D341Med (cell line): ENCODE data around the gene LYRM2.
"Not testable (repeated sequence)": the region's sequence is repeated elsewhere in the genome, so short reads cannot be mapped to it uniquely, and the experiment has no call there.

ENCODE experiments used
- DNase-seq: peaks from one replicate; pipeline ENCODE4 v3.0.0; 2012; ENCODE audit warnings: low spot score

The LYRM2 gene

DNA sequence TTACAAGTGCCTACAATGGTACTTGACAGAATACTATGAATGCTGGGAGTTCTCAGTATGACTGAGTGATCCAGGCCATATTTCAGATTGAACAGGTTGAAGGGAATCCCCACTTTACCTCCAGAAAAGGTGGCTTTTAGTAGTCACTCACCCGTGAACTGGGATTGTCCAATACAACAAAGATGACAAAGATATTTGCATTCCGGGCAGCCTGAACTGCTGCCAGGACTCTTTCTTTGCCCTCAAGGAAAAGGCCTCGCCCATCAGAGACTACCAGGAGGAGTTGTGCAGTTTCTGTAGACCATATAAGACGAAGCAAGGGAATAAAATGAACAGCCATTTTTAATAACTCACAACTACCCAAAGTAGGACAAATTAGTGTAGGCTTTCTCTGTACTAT lies 6.3 kb upstream of the LYRM2 start:
- DNase-seq, result no peak

DNA sequence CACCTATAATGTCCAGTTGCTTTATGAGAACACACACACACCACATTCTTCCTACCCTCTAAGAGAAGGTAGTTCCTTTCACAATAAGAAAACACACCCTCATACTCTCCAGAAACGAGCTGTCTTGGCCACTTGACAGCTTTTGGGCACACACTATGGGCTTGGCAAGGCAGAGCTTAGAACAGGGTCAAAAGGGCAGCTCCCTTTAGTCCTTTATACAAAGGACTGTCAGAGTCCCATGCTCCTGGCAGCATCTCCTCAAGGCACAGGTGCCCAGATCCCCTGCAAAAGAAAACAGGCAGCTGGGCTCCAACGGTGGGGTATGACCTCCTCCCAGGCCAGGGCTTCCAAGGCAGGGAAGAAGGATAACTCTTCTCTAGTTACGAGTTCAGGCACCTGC lies 4.9 kb upstream of the LYRM2 start:
- no peak for DNase-seq

DNA sequence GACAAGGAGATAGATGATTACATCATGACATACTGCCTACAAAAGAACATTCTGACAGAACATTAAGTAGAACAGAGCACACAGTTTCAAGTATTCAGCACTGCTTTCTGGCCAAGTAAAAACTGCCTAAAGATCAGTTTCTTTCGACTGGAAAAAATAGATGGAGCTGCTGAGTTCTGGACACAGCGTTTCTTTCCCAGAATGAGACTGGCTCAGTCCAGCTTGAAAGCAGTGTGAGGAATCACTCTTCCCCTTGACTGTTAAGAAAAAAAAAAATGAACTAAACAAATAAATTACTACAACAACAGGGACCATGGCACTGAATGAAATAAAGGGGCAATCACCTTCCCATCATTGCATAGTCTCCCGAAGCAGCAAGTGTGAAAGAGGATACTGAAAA lies 4.4 kb upstream of the LYRM2 start:
- no peak for DNase-seq

DNA sequence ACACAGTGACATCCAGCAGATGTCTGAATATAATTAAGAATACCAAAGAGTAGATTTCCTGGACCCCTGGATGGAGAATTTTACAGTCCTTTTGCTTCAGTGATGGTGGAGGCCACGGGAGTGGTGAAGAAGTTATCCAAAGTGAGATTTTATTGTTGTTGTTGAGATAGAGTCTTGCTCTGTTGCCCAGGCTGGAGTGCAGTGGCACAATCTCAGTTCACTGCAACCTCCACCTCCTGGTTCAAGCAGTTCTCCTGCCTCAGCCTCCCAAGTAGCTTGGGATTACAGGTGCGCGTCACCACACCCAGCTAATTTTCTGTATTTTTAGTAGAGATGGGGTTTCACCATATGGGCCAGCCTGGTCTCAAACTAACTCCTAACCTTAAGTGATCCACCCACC lies 3.0 kb upstream of the LYRM2 start:
- DNase-seq, result not testable (repeated sequence)

DNA sequence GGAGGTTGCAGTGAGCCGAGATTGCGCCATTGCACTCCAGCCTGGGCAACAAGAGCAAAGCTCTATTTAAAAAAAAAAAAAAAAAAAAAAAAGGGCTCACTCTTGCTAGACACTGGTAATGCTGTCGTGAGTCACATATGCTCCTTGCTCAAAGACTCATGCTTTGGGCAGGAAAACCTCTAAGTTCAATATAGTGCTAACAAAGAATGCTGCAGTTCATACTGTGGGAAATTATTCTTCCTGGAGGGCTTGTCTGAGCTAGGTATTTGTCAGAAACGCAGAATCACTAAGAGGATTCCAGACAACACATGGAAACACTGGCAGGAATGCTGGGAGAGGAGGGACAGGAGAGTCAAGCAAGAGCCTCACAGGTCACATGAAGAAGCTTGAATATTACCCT lies 2.3 kb upstream of the LYRM2 start:
- DNase-seq, result no peak

DNA sequence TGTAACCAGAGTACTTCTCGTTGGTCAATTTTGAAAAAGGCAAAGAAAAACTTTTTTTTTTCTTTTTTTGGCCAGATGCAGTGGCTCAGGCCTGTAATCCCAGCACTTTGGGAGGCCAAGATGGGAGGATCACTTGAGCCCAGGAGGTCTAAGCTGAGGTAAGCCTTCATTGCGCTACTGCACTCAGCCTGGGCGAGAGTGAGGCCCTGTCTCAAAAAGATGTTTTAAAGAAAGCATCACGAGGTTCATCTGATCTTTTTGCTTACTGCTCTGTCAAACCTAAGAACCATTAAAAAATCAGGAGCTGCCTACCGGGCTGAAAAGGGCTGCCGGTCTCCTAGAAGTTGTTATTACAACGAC lies 607 bp downstream of the LYRM2 start:
- DNase-seq, result no peak

DNA sequence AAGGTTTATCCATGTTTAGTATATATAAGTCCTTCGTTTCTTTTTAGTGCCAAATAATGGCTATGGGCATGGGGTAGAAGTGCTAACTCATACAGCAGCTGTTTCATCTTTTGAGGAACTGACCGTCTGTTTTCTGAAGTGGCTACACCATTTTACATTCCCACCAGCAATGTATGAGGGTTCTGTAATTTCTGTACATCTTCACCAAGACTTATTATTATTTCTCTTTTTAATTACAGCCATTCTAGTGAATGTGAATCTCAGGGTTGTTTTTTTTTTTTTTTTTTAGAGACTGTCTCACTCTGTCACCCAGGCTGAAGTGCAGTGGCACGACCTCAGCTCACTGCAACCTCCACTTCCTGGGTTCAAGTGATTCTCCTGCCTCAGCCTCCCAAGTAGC lies 2.1 kb downstream of the LYRM2 start:
- not testable (repeated sequence) for DNase-seq

DNA sequence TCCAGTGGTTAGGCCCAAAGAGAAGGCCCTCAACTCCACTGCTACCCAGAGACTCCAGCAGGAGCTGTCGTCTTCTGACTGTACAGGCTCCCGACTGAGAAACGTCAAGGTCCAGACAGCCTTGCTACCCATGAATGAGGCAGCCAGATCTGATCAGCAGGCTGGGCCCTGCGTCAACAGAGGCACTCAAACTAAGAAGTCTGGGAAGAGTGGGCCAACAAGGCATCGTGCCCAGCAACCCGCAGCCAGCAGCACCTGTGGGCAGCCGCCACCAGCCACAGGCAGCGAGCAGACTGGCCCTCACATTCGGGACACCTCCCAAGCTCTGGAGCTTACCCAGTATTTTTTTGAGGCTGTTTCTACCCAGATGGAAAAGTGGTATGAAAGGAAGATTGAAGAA lies 8.1 kb downstream of the LYRM2 start:
- DNase-seq, result no peak

DNA sequence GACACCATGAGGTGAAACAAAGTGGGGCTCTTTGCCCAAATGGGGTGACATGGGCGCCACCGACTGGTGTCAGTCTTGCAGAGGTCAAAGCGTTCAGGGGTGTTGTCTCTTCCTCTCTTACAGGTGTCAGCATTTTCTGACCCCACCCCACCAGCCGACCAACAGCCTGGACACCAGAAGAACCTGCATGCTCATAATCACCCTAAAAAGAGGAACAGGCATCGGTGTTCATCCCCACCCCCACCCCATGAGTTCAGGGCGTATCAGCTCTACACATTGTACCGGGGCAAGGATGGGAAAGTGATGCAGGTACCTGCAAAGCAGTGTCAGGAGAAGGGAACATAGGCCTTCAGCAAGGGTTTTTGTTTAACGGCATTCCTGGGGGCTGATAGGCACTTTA lies 14.8 kb downstream of the LYRM2 start:
- DNase-seq, result no peak

DNA sequence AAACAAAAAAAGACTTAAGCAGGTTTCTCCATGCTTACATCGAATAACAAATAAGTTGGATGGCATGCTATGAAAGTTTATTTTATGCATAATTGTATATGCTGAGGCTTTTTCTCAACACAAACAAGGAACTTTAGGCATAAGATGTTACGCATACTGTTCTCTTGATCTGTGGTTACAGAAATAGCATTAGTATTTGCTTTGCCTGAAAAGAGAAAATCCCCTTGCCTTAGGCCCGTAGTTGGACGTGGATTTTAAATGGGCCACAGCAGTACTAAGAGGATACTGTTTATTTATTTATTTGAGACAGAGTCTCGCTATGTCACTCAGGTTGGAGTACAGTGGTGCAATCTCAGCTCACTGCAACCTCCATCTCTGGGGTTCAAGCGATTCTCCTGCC lies 19.0 kb downstream of the LYRM2 start:
- DNase-seq, result no peak

DNA sequence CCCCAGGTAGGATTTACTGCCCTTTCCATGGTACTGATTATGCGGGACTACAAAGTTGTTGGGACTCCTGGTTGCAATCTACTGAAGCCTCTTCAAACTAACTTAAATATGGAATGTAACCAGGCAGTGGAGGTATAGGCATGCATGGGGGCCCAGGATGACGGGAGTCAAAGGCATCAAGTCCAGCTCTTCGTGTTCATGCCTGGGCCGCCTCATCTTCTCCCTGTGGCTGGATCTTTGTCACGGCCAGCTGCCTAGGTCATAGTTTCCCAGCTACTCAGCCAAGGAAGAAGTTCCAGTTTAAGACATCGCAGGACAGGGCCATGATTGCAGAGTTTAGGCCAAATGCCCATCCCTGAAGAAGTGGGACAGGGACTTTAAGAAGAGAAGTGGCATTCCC lies 20.5 kb downstream of the LYRM2 start:
- no peak for DNase-seq

DNA sequence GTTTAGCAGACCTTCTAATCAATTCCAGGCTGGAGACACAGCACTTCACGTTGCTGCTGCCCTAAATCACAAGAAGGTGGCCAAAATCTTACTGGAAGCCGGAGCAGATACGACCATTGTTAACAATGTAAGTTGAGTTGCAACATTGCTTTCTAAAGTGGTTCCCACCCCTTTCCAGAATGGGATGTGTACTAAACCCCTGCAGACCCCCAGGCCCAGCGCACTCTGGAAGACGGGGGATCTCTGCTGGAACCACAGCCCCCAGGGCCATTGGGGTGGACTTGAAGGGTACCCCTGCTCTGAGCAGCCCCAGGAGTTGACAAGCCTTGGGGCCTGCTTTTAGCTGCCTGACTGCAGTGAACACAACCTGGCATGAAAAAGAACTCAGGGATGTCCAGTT lies 22.0 kb downstream of the LYRM2 start:
- DNase-seq, result no peak

DNA sequence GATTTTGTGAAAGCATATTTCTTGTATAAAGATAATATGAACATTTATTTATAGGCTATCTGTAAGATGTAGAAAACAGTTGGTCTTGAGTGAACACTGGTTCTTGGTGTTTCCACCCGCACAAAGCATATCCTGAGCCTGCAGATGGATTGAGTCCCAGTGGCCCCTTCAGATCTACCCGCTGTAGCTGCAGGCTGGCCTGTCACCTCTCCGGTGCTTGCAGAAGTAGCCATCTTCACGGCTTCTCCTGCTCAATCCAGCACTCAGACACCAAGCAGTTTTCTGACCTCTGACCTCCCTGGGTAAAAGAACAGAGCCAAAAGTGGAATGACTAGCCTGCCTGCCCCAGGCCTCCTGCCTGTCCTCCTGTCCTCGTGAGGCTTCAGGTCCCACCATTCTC lies 22.7 kb downstream of the LYRM2 start:
- DNase-seq, result no peak

DNA sequence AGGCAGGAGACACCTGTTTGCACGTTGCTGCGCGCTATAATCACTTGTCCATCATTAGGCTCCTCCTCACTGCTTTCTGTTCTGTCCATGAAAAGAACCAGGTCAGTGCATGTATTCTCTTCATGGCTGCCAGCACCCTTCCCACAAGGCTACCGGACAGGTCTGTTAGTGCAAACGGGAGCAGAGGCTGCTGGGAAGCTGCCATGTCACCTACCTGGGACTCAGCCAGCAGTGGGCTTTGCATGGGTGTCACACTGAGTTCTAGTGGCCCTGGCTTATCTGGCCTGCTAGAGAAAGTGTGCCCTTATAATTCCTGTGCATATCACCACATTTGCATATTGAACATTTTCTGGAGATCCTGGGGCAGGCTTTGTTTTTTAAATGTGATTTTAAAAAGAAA lies 24.8 kb downstream of the LYRM2 start:
- DNase-seq, result no peak

DNA sequence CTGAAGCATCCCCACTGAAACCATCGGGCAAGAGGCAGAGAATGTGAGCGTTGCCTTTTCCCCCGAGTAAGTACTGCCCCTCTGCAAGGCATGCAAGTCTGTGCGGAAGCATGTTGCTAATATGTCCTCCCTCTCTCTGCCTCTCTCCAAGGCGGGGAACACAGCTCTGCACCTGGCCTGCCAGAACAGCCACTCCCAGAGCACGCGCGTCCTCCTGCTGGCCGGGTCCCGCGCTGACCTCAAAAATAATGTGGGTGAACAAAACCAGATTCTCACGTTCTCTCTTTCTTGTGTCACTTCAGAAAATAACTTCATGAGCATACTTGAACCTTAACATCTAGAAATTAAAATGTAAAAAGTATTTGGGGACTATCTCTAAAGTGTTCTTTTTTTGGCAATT lies 26.4 kb downstream of the LYRM2 start:
- no peak for DNase-seq

DNA sequence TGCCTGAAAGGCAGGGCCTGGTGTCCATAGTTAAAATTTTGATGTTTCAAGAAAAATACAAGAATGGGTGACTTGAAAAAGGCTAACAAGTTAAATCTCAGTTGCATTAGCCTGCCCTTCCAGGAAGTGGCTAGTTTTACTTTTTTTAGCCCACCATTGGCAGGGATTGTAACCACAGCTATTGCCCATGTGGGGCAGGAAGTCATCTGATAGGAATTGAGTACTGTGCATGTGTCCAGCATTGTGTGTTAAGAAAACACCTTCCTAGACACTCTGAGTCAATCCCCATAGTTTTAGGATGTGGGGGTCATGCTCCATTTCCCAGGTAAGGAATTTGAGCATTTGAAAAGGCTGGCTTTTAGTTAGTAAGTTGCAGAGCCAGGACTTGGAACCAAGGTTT lies 26.9 kb downstream of the LYRM2 start:
- no peak for DNase-seq

DNA sequence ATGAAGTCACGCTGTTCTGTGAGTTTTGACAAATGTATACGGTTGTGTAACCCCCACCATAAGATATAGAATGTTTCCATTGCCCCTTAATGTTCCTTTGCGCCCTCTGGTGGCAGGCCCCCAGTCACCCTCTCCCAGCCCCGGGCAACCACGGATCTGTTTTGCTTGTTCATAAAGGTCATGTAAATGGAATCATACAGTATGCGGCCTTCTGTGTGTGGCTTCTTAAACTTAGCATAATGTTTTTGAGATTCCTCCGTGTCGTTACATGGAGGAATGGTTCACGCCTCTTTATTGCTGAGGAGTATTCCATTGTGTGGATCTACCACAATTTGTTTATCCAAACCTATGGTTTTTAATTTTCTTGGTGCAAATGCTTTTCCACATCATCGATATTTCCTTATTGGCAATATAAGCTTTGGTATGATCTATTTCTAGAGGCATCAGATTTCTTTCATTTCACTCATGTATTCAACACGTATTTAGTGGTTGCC lies 28.4 kb downstream of the LYRM2 start:
- DNase-seq, result peak; percentile 80

DNA sequence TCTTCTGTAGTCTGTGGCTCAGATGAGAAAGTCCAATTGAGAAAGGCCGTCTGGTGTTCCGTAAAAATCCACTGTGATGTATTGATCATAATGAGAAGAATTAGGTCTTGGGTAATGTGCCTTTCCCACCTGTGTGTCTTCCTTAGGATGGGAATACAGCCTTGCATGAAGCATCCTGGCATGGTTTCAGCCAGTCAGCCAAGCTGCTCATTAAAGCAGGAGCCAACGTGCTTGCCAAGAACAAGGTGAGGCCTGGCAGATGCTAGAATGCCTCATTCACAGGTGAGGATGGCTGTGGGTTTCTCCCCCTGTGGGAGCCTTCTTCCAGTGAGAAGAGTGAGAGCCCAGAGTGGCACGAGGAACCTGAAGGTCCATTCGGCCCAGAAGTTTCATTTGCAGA lies 32.7 kb downstream of the LYRM2 start:
- no peak for DNase-seq

DNA sequence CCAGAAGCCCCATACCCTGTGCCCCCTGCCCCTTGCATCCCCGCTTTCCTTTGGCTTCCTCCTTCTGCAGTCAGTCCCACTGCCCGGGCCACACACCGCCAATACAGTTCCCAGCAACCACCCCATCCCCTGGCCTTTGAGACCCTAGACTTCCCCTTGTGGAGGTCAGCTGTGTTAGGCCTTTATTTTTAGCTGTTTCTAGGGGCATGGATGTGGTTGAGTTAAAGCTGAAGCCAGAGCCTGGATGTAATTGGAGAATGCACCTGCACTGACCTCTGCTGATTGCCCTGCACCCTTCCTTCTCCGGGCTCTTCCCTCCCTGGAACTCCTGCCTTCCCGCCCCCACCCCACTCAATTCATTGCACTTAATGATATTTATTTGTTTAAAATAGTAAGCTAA lies 33.9 kb downstream of the LYRM2 start:
- DNase-seq, result no peak

DNA sequence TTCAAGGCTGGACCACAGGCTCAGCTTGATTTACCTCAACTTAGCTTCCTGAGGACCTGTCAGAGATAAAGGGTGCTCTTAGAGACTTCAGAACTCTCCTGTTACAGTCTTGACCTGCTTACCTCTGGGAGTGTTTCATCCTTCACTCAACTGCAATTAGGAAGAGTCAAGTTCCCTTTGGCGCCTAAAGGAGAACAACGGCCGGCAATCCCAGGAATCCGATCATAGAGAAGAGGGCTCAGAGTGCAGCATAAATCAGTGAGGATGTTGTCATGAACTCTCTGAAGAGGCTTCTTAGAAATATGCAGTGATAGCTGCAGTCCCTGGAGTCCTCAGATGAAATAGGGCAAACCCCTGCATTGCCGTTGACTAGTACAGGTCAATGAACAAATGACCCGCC lies 36.4 kb downstream of the LYRM2 start:
- DNase-seq, result no peak

DNA sequence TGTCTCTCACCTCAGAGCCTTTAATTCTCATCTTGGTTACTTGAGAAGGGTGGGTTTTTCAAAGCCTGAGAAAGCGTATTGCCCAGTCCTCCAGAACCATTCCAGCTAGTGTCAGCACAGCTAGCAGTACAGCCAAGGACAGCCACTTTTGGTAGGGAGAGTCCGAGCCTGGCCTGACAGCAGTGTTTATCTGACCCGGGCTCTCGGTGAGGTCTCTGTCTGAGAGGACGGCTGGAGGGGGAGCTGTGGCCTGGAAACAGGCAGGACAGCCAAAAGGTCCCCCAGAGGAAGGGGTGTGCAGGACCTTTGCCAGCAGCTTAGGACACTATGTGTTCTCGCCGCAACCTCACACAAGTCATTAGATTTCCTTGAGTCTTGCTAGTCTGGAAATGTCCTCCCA lies 38.8 kb downstream of the LYRM2 start:
- no peak for DNase-seq

DNA sequence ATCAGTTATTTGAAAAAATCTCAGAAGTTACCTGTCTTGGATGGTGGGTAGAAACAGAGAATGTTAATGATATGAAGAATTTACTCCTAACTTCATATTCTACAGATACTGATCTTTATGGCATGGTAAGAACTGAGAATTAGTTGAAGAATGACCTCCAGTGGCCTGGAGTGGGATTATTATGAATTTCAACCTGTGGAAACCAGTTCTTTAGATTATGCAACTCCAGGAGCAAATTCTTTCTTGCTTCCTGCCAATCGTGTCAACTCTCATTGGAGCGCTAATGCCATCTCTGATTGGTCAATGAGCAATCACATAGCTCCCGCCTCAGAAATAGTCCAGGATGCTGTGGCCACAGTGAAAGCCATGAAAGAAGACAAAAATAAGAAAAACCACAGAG lies 40.6 kb downstream of the LYRM2 start:
- DNase-seq, result peak; percentile 46

DNA sequence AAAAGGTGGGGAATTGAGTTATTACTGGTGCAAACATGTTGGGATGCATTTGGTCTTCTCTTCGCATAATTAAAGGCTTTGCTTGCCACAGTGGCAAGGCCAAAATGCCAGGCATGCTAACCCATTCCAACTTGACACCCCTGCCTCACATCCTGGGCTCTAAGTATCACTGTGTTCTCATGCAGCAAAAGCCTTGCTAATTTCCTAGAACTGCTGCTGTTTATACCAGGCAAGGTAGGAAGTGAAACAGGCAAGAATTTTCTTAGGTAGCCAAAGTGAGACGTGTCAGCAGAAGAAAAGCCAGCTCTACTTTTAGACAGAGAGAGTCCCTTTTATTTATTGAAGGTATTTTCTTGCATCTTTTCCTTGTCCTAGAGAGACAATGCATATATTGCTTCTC lies 41.2 kb downstream of the LYRM2 start:
- no peak for DNase-seq

DNA sequence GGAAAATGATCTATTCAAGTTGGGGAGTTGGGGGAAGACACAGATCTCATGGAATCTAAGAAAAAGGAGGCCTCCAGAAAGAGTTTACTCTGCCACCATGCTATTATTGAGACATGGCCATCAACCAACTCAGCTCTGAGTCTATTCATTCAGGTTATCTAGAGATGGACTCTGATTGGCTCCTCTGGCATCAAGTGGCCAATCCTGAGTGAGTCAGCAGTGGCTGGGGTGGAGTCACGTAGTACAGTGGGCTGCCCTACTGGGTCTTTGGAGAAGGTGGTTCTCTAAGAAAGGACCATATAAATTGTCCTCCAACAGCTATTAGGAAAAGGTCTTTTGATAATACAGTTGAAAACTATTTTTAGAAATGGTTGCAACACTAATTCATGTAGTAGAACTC lies 42.1 kb downstream of the LYRM2 start:
- no peak for DNase-seq

DNA sequence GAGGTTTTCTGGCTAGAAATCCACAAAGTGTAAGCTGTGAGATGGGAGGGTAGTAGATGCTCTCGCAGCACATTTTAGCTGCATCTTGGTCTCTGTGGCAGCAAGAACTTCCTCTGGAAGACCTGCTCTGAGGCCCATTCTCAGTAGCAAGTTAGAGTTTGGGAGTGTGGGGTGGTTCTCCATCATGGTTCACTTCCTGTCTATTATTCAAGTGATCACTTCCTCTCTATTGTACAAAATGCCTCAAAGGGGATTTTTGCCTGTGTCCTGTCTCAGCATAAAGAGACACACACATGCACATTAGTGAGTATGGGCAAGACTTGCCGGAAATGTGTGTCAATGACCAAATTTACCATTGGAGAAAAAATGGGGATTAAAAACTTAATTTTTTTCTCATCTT lies 42.5 kb downstream of the LYRM2 start:
- DNase-seq, result no peak
